HG03280 (cell line): ENCODE measurements around the gene SERF2.
"Not testable (repeated sequence)": the region's sequence is repeated elsewhere in the genome, so short reads cannot be mapped to it uniquely, and the experiment has no call there.

Source experiments
- ATAC-seq: cut with Tn5 transposase; IDR thresholded peaks from one replicate; pipeline ENCODE4 v1.9.1; 2021; ENCODE audit warnings: mild to moderate bottlenecking, moderate library complexity; ENCODE audit not compliant: unreplicated experiment

The SERF2 gene

GRCh38 chr15:43828061-43828657 is 36.0 kb downstream of the SERF2 start:
- no peak for ATAC-seq

- ATAC-seq = not testable (repeated sequence)
Observed at GRCh38 chr15:43829951-43830540, 37.9 kb downstream of the SERF2 start.

GRCh38 chr15:43830691-43831275 is 38.7 kb downstream of the SERF2 start:
- not testable (repeated sequence) for ATAC-seq

- ATAC-seq = not testable (repeated sequence)
Observed at GRCh38 chr15:43831519-43832052, 39.5 kb downstream of the SERF2 start.

- not testable (repeated sequence) for ATAC-seq
Observed at GRCh38 chr15:43832485-43832884, 40.4 kb downstream of the SERF2 start.

GRCh38 chr15:43845421-43845820 is 53.3 kb downstream of the SERF2 start:
- no peak for ATAC-seq
